Tibial nerve (tissue), 4 donors: ENCODE measurements around the gene PRKAA2. TPM values are rescaled to one million over a fixed set of nuclear protein-coding genes. Genes with fewer than 3 reads are reported as not detected.

Source experiments
- DNase-seq, 2 donors: peaks; one replicate each; pipeline ENCODE4 v3.0.0-alpha.2; 2019; ENCODE audit warnings: low spot score in 2 of 2
- H3K27ac ChIP-seq, 4 donors: fragments of 200-600 bp; sonication (generic) in 3 of 4; one replicate each; pipeline ENCODE4 v1.5.1; 2017 to 2019; ENCODE audit warnings: mild to moderate bottlenecking in 1 of 4
- H3K27me3 ChIP-seq, 2 donors: fragments of 200-600 bp; sonication (generic) in 1 of 2; one replicate each; pipeline versions ENCODE4 v1.5.1 to v1.6.0; 2017 to 2019
- H3K36me3 ChIP-seq, 3 donors: fragments of 200-600 bp; sonication (generic); one replicate each; pipeline ENCODE4 v1.5.1; 2018 to 2019
- H3K4me1 ChIP-seq, 4 donors: fragments of 200-600 bp; sonication (generic) in 3 of 4; one replicate each; pipeline ENCODE4 v1.5.1; 2017 to 2019
- H3K4me3 ChIP-seq, 4 donors: fragments of 200-600 bp; sonication (generic) in 3 of 4; one replicate each; pipeline ENCODE4 v1.5.1; 2017 to 2019; ENCODE audit warnings: mild to moderate bottlenecking in 1 of 4, moderate library complexity in 1 of 4
- H3K9me3 ChIP-seq, 4 donors: fragments of 200-600 bp; sonication (generic) in 3 of 4; one replicate each; pipeline ENCODE4 v1.5.1; 2017 to 2019
- CTCF ChIP-seq, 5 experiments: fragments of 200-600 bp in 3 of 5; fragments of 450-650 bp in 2 of 5; sonication (generic) in 3 of 5; IDR thresholded peaks; one replicate each; pipeline ENCODE4 v1.5.1; 2016 to 2019; ENCODE audit warnings: antibody characterized with exemption in 5 of 5, mild to moderate bottlenecking in 3 of 5, moderate library complexity in 2 of 5
- EP300 ChIP-seq, 2 donors: sonication (generic); formaldehyde crosslinking; IDR thresholded peaks; one replicate each; pipeline ENCODE4 v1.6.1; 2017; ENCODE audit warnings: antibody characterized with exemption in 2 of 2, mild to moderate bottlenecking in 1 of 2
- POLR2A ChIP-seq, 2 donors: fragments of 450-650 bp; IDR thresholded peaks; one replicate each; pipeline ENCODE4 v1.6.1; 2017; ENCODE audit warnings: antibody characterized with exemption in 2 of 2, mild to moderate bottlenecking in 2 of 2, moderate library complexity in 2 of 2
- WGBS, 2 donors: methylation state at CpG; one replicate each; pipeline ENCODE4 v1.1.5; 2018; 5-methylcytosine and 5-hydroxymethylcytosine counted together
- total RNA-seq, 4 donors: library from RNA; depleted of rRNA; stranded (reverse); fragments of >200 nt; gene quantifications; one replicate each; pipeline ENCODE4 v1.1.0, GENCODE V29; 2016

PRKAA2 gene
- total RNA-seq, 4 donors from 2014 or later: 7.8 to 11.6 (median 10.2) TPM

GRCh38 chr1:56645677-56646305, 677 bp downstream of the PRKAA2 start:
- peaks cover 0 to 18% (median 1%) of the 10 kb centered on the region in 4 donors for H3K4me1 ChIP-seq

GRCh38 chr1:56646611-56647010, 1.5 kb downstream of the PRKAA2 start:
- Histone ChIP-seq H3K9me3 (no peaks in the 10 kb centered on the region), H3K27me3 (no peaks in the 10 kb centered on the region), H3K27ac (no peak overlapping the region), H3K4me1 (peaks cover 0 to 18% (median 1%) of the 10 kb centered on the region in 4 donors), H3K4me3 (no peak overlapping the region), H3K36me3 (no peaks in the 10 kb centered on the region)
- no peak for DNase-seq
- WGBS, 2 donors: 62 to 66% methylated on average over 3 of the region's 3 CpGs
- TF ChIP-seq EP300 (IDR thresholded peaks at IDR 0.05): no peak
- TF ChIP-seq CTCF (IDR thresholded peaks at IDR 0.05): no peak
- TF ChIP-seq POLR2A (IDR thresholded peaks at IDR 0.05): no peak

More at GRCh38 chr1:56645677-56646305, 677 bp downstream of the PRKAA2 start:
- no peak for TF ChIP-seq CTCF (IDR thresholded peaks at IDR 0.05)
- 7 to 11% methylated on average over 13 to 18 of the region's 18 CpGs for WGBS, 2 donors
- DNase-seq: peak in 1 of 2 donors; percentile 13
- Histone ChIP-seq H3K9me3 (no peaks in the 10 kb centered on the region), H3K27ac (peak overlapping the region; percentile 43 to 86 (median 70)), H3K36me3 (no peaks in the 10 kb centered on the region), H3K27me3 (no peaks in the 10 kb centered on the region), H3K4me3 (peak overlapping the region; percentile 53 to 88 (median 65))

- Histone ChIP-seq H3K27me3 (no peaks in the 10 kb centered on the region), H3K4me1 (peaks cover 0 to 18% (median 1%) of the 10 kb centered on the region in 4 donors), H3K4me3 (no peak overlapping the region), H3K36me3 (no peaks in the 10 kb centered on the region), H3K27ac (no peak overlapping the region), H3K9me3 (no peaks in the 10 kb centered on the region)
- no peak for DNase-seq
- TF ChIP-seq EP300 (IDR thresholded peaks at IDR 0.05) (no peak), CTCF (IDR thresholded peaks at IDR 0.05) (no peak), POLR2A (IDR thresholded peaks at IDR 0.05) (no peak)
- 79 to 80% methylated on average over 1 of the region's 1 CpG for WGBS, 2 donors
Observed at GRCh38 chr1:56647106-56647505, 2.0 kb downstream of the PRKAA2 start.

GRCh38 chr1:56648546-56648945, 3.4 kb downstream of the PRKAA2 start:
- no peaks in the 10 kb centered on the region for H3K27me3 ChIP-seq
- no peaks in the 10 kb centered on the region for H3K9me3 ChIP-seq
- TF ChIP-seq POLR2A (IDR thresholded peaks at IDR 0.05): no peak
- TF ChIP-seq EP300 (IDR thresholded peaks at IDR 0.05): no peak
- TF ChIP-seq CTCF (IDR thresholded peaks at IDR 0.05): no peak
- no peak overlapping the region for H3K27ac ChIP-seq
- no peaks in the 10 kb centered on the region for H3K36me3 ChIP-seq
- peaks cover 0 to 18% (median 1%) of the 10 kb centered on the region in 4 donors for H3K4me1 ChIP-seq
- no peak overlapping the region for H3K4me3 ChIP-seq
- DNase-seq: no peak
- 71 to 72% methylated on average over 4 of the region's 4 CpGs for WGBS, 2 donors

- no peak overlapping the region for H3K4me3 ChIP-seq
- H3K27ac ChIP-seq: peak overlapping the region in 2 of 4 donors; percentile 25 to 55
- H3K27me3 ChIP-seq: no peaks in the 10 kb centered on the region
- no peak for DNase-seq
- H3K36me3 ChIP-seq: peaks cover 0 to 3% (median 0%) of the 10 kb centered on the region in 3 donors
- H3K9me3 ChIP-seq: peaks cover 0 to 18% (median 5%) of the 10 kb centered on the region in 4 donors
- H3K4me1 ChIP-seq: peaks cover 0 to 6% (median 0%) of the 10 kb centered on the region in 4 donors
- 49 to 60% methylated on average over 1 of the region's 1 CpG for WGBS, 2 donors
- TF ChIP-seq EP300 (IDR thresholded peaks at IDR 0.05): no peak
- no peak for TF ChIP-seq CTCF (IDR thresholded peaks at IDR 0.05)
- TF ChIP-seq POLR2A (IDR thresholded peaks at IDR 0.05): no peak
Observed at GRCh38 chr1:56654126-56654923, 9.2 kb downstream of the PRKAA2 start.
